ENCODE results near the gene FJX1.

FJX1 gene

DNA sequence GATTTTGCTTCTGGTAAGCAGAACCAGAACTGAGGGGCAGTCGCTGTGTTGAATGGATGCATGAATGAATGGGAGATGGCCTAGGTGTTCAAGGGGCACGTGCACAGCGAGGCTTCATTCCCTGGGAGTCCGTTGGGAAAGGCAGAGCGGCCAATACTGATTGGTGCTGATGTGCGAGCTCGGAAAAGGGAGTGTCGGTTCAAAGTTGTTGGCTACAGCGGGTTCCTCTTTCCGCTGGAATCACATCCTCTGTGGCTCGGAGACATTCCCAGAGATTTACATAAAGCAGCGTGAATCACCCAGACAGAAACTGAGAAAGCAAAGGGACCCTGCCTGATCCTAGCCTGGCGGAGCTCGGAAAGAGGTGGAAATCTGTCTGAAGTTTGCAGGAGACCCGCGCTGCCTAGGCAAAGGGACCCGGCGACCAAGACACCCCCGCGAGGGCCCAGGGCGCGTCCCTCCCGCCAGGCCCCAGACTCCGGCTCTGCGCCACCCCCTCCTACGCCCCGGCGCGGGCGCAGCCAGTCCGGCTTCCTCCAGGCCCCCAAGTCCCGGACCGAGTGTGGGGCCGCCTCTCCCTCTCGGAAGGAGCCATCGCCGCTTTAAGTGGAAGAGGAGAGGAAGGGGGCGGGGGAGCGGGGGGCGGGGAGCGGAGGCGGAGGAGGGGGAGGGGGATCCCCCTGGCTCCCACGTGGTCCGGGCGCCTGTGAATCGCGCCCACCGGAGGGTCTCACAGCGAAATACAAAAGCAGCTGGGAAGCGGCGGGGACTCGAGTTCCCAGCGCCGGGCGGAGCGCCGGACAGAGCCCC, at the start of gene FJX1:
FJX1 (plus strand) TSS at position 774 of the 810 bp plus-strand sequence. CDS start 177 bp downstream, outside the sequence.
- peak; percentile 96 for DNase-seq

- no peak for DNase-seq
Observed at GRCh38 chr11:35571696-35572095, 46.6 kb upstream of the FJX1 start.

GRCh38 chr11:35579557-35580396, 38.5 kb upstream of the FJX1 start:
- DNase-seq: peak; percentile 98

DNA sequence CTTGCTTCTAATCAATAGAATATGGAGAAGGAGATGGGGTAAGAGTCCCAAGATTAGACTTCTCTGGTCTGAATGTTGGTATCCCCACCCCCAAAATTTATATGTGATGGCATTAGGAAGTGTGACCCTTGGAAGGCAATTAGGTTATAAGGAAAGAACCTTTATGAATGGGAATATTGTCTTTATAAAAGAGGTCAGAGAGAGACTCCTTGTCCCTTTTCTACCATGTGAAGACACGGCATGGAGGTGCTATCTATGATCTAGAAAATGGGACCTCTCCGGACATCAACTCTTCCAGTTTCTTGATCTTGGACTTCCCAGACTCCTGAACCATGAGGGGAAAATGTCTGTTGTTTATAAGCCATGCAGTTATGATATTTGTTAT, 37.9 kb upstream of the FJX1 start:
- DNase-seq: no peak

DNA sequence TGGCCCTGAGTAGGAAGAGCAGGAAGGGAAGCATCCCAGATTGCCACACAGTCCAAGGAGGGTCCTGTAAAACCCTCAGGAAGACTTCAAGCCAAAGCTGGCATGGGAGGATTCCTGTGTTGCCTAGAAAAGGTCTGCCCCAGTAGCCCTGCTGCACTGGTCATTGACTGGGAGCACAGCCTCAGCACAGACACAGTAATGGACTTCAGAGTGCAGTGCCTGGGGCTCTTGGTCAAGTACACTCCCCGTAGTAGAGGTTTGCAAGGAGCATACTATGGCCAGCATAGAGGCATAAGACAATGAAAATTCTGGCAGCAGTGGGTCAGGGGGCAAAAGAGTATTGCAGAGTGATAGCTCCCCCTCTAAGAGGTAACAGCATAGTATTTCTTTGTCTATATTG, 36.2 kb upstream of the FJX1 start:
- no peak for DNase-seq

GRCh38 chr11:35583126-35583525, 35.1 kb upstream of the FJX1 start:
- peak; percentile 91 for DNase-seq

DNA sequence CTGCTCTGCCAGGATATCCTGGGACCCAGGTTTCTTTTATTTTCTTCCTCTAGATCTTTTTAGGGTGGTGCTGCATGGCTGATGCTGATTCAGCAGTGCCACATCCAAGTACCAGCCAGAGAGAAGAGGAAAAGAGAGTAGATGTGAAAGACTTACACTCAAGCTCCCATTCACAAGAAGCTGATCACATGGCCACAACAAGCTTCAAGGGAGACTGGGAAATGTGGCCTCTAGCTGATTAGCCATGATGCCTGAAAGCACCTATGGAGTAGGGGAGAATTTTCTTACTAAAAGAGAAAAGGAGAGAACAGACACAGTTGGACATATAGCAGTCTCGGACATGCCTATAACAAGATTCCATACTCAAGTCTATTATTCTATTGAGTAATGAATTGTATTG, 34.4 kb upstream of the FJX1 start:
- DNase-seq: no peak

DNA sequence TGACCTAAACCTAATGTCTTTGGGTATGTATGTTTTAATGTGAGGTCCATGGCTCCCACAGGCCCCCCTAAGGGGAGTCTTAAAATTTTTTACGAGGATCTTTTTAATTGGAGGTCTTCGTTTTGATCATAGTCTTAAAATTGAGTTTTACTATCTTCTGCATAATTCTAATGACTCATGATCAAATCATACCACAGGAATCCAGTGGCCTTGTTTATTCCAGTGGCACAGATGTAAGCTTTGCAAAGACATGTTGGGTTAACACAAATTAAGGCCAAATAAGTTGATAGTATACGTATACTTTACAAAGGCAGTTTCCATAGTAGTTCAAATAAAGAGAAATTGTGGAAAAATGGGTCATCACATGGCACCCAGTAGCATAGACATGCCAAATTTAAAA, 33.9 kb upstream of the FJX1 start:
- DNase-seq: peak; percentile 68

DNA sequence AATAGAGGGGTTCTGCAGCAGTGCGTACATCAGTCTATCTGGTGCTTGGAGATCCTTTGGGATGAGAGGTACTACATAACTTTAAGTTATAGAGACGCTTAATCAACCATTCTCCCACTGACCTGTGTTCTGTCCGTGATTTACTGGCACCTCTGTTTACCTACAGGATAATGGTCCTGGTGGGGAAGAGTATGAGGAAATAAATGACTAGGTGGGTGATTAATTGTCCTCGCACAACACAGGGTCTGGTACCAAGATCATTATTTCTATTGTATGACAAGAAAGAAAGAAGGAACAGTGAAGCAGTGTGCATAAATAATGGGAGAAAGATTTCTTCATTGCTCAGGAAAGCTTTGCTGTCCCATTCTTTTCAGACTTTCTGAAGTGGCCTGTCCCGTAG, 32.8 kb upstream of the FJX1 start:
- no peak for DNase-seq

DNA sequence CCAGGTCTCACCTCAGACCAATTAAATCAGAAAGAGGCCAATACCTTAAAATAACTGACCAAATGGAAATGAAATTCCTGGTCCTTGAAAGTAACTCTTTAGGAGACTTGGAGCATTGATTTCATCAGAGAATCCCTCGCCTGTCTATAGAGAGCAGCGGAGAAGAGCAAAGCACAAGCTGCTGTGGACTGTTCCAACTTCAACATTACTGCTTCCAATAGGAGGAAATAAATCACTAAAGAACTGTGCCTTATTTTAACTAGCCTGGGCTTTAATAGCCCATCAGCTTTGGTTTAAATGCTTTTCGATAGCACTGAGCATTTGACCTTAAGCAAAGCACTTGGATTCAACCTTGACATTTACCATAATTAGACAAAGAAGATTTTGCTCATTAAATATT, 32.0 kb upstream of the FJX1 start:
- no peak for DNase-seq

- no peak for DNase-seq
Observed at GRCh38 chr11:35587972-35588371, 30.3 kb upstream of the FJX1 start.

DNA sequence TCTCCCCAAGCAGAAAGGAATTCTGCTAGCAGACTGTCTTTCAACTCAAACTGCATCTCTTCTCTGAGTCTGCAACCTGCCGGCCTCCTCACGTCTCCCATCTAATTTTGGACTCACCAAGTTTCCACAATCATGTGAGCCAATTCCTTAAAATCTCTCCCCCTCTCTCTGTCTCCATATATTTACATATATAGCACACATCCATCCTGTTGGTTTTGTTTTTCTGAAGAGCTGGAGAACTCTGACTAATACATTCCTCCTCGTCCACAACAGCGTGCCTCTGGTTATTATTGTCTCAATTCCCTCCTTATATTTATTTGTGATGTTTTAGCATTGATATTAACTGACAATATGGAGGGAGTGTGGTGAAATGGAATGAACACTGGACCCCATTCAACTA, 29.6 kb upstream of the FJX1 start:
- peak; percentile 86 for DNase-seq

DNA sequence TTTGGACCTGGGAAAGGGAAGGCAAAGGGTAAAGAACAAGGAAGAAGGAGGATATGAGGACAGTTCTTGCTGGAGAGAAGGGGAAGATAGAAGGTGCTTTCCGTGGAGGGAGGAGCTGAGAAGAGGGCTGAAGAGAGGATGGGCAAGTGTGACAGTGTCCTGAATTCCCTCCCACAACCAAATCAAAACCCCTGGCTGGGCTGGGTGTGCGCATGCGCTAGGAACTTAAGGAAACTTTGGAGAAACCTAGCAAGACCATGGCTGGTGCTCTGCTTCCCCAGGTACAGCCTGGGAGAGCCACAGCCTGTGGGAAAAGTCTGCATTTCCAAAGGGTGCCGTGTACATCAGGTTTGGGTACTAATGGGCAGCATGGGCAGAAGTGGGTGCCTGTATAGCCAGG, 29.0 kb upstream of the FJX1 start:
- DNase-seq: no peak

- DNase-seq: peak; percentile 73
Observed at GRCh38 chr11:35590412-35590811, 27.8 kb upstream of the FJX1 start.

DNA sequence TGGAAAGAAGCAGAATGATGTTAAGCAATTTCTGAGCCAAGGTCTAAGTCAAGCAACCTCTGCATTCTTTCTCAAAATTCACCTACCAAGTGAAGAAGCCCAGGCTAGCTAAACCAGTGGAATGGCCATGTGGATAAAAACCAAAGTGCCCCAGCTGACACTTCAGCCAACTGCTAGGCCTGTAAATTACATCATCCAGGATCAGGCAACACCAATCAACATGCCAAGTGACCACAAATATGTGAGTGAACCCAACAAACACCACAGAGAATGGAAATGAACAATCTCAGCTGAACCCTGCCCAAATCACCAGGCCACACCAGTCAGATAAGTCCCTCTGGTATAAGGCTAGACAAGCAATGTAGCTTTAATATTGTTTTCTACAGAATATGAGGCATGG, 25.1 kb upstream of the FJX1 start:
- DNase-seq: peak; percentile 90

GRCh38 chr11:35594680-35595079, 23.6 kb upstream of the FJX1 start:
- no peak for DNase-seq

GRCh38 chr11:35598254-35599125, 19.8 kb upstream of the FJX1 start:
- DNase-seq: no peak

GRCh38 chr11:35600331-35600838, 17.9 kb upstream of the FJX1 start:
- no peak for DNase-seq

DNA sequence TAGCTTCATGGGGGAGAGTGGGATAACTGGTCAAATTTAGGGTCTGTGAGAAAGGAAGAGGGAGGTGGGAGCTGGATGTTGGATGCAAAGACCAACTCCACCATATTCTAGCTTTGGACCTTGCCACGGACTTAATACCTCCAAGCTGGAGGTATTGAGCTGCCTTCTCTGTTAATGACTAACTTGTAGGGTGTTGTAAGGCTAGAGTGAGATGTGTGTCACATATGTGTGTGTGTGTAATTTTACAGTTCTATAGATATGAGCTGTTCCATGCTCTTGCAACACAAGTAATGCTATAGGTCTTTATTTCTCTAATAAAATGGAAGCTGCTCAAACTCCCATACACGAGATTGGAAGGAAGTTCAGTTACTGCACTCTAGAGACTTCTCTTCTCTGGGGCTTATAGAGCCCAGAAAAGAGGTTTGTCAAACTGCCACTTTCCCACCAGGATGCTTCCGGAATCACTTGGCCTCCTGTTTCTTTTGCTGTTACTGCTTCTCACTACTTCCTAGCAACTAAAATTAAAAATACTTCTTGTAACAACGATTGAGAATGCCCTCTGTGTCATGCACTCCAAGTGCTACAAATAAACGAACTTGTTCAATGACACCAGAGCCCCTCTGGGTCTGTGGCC, 16.0 kb upstream of the FJX1 start:
- DNase-seq: no peak

DNA sequence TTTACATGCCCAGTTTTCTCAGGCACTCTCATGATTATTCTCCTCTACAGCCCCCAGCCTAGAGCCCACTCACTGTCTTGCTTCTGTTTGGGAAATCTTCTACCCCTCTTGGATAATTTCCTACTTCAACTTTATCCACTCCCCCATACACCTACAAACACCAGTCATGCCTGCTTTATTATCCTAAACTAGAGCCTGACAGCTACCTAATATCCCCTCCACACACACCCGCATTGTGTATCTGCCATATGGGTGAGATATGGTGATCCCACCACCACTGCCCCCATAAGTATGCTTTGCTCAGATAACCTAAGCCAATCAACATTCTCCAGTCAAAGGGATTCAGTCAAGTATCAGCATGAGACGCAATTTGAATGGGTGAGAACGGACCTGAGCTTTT, 15.3 kb upstream of the FJX1 start:
- no peak for DNase-seq

DNA sequence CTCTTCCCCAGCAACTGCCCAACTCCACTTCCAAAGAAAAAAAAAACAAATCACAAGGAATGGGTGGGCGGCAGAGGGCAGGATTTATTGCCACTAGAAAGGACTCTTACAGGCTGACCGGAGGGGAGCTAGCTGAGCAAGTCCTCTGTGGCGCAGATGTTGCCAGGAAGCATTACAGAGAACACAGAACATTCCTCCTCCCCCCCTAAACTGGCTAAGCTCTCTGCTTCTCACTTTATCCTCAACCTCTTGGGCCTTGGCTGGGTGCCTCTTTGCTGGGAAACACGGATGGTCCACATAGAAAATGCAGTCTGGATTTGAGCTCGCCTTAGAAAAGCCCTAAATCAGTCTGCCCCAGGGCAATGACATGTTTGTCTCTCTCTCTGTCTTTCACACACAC, 12.6 kb upstream of the FJX1 start:
- peak; percentile 32 for DNase-seq

DNA sequence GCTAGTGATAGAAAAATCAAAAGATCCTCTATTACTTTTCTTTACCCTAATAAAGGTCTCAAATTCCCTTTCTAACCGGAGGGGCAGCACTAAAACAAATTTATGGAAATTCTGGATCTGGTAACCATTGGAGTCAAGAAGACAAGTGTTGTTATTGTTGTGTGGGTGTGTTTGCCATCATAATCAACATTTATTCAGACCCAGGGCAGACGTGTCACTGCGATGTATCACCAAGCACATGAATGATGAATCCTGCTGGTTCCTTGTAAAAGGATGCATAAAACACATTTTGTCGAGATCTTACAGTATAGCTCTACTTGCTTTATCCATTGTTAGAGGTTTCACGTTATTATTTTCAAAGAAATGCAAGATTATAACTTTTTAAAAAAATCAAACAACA, 12.1 kb upstream of the FJX1 start:
- no peak for DNase-seq

GRCh38 chr11:35608502-35608901, 9.8 kb upstream of the FJX1 start:
- no peak for DNase-seq

Data from fibroblast of skin of right biceps (primary cell).